IMR-90 (cell line): Measurements from ENCODE around the gene PDE4A. TPM values are rescaled to one million over a fixed set of nuclear protein-coding genes. Genes with fewer than 3 reads are reported as not detected.
A peak's percentile ranks its signal among the peaks of the same experiment; 100 is the strongest.

Experiments used
- ATAC-seq: fragments of 200-7000 bp; cut with Tn5 transposase; 2 replicates; pipeline ENCODE4 v1.9.1; 2020; ENCODE audit warnings: low read depth, mild to moderate bottlenecking, moderate library complexity
- BruUV-seq: library from RNA; stranded (reverse); fragments of 400-500 nt; replicated peaks from 2 replicates; lab custom pipeline; 2021; lab: Mats Ljungman, UMichigan
- CTCF ChIA-PET: fragments of 300-600 bp; formaldehyde crosslinking; extraction: SDS; loops from one replicate; lab custom pipeline; 2021; ENCODE audit warnings: antibody characterized with exemption; lab: Yijun Ruan, JAX
- POLR2A ChIA-PET: fragments of 300-600 bp; sonication (Branson Sonifier 250); formaldehyde crosslinking; loops from one replicate; lab custom pipeline; 2022; ENCODE audit warnings: antibody characterized with exemption; ENCODE audit not compliant: unreplicated experiment; lab: Charles Lee
- DNase-seq: peaks from one replicate; pipeline ENCODE4 v3.0.0; 2013
- H2AFZ ChIP-seq: replicated peaks from 2 replicates; pipeline ENCODE3; 2013; ENCODE audit warnings: low read length, mild to moderate bottlenecking; ENCODE audit not compliant: poor library complexity
- H2AK5ac ChIP-seq: 2 replicates; pipeline ENCODE4 v1.6.1; 2013; ENCODE audit warnings: low read depth, low read length, inconsistent platforms
- H2AK9ac ChIP-seq: replicated peaks from 2 replicates; pipeline ENCODE3; 2013; ENCODE audit warnings: mild to moderate bottlenecking, low read depth, low read length, moderate library complexity; ENCODE audit not compliant: poor library complexity
- H2BK120ac ChIP-seq: 2 replicates; pipeline ENCODE4 v1.6.1; 2013; ENCODE audit warnings: low read depth, low read length, inconsistent platforms
- H2BK15ac ChIP-seq: 3 replicates; pipeline ENCODE4 v1.6.1; 2013; ENCODE audit warnings: low read depth, low read length, inconsistent platforms
- H2BK20ac ChIP-seq: 2 replicates; pipeline ENCODE4 v1.6.1; 2013; ENCODE audit warnings: low read depth, mild to moderate bottlenecking, inconsistent platforms, low read length, moderate library complexity
- H2BK5ac ChIP-seq: 2 replicates; pipeline ENCODE4 v1.6.1; 2013; ENCODE audit warnings: mild to moderate bottlenecking, low read depth, low read length, inconsistent platforms; ENCODE audit not compliant: poor library complexity, severe bottlenecking
- H3K14ac ChIP-seq: replicated peaks from 2 replicates; pipeline ENCODE4 v1.6.1; 2013; ENCODE audit warnings: low read depth, low read length, inconsistent platforms
- H3K18ac ChIP-seq: 2 replicates; pipeline ENCODE4 v1.6.1; 2013; ENCODE audit warnings: low read depth, low read length, control low read depth
- H3K23ac ChIP-seq: 2 replicates; pipeline ENCODE4 v1.6.1; 2013; ENCODE audit warnings: low read depth, low read length, inconsistent platforms
- H3K27ac ChIP-seq: 2 replicates; pipeline ENCODE4 v1.5.1; 2013; ENCODE audit warnings: mild to moderate bottlenecking, control low read depth, low read length; ENCODE audit not compliant: insufficient read depth
- H3K27me3 ChIP-seq: 2 replicates; pipeline ENCODE4 v1.6.1; 2013; ENCODE audit warnings: low read length; ENCODE audit not compliant: control insufficient read depth, insufficient read depth
- H3K36me3 ChIP-seq: 2 replicates; pipeline ENCODE4 v1.6.1; 2013; ENCODE audit warnings: low read length, mixed read lengths; ENCODE audit not compliant: control insufficient read depth, insufficient read depth
- H3K4ac ChIP-seq: 2 replicates; pipeline ENCODE4 v1.6.1; 2013; ENCODE audit warnings: low read depth, low read length, inconsistent platforms
- H3K4me1 ChIP-seq: 2 replicates; pipeline ENCODE4 v1.6.1; 2013; ENCODE audit warnings: low read length, mixed read lengths; ENCODE audit not compliant: control insufficient read depth, insufficient read depth
- H3K4me2 ChIP-seq: 2 replicates; pipeline ENCODE4 v1.6.1; 2013; ENCODE audit warnings: low read depth, mild to moderate bottlenecking, control low read depth, low read length, moderate library complexity
- H3K4me3 ChIP-seq: 2 replicates; pipeline ENCODE4 v1.5.1; 2013; ENCODE audit warnings: low read depth, mild to moderate bottlenecking, control low read depth, low read length, moderate library complexity; ENCODE audit not compliant: insufficient read depth
- H3K56ac ChIP-seq: 2 replicates; pipeline ENCODE4 v1.6.1; 2013; ENCODE audit warnings: low read length, inconsistent platforms; ENCODE audit not compliant: insufficient read depth; ENCODE audit errors: extremely low read depth
- H3K79me1 ChIP-seq, 2 experiments: 2 replicates each; pipeline ENCODE4 v1.6.1; 2013; ENCODE audit warnings: low read length in 2 of 2, inconsistent platforms in 1 of 2, low read depth in 1 of 2
- H3K9ac ChIP-seq: 2 replicates; pipeline ENCODE4 v1.6.1; 2013; ENCODE audit warnings: low read depth, low read length, control low read depth
- H3K9me1 ChIP-seq: 2 replicates; pipeline ENCODE4 v1.6.1; 2013; ENCODE audit warnings: low read length, inconsistent platforms; ENCODE audit not compliant: insufficient read depth
- H3K9me3 ChIP-seq: 2 replicates; pipeline ENCODE4 v1.6.1; 2013; ENCODE audit warnings: low read length; ENCODE audit not compliant: control insufficient read depth, insufficient read depth
- H4K20me1 ChIP-seq: 2 replicates; pipeline ENCODE4 v1.6.1; 2013; ENCODE audit warnings: low read length, inconsistent platforms; ENCODE audit not compliant: insufficient read depth
- H4K5ac ChIP-seq: 2 replicates; pipeline ENCODE4 v1.6.1; 2013; ENCODE audit warnings: mild to moderate bottlenecking, low read depth, low read length, control low read depth
- H4K8ac ChIP-seq, 2 experiments: 2 replicates each; pipeline ENCODE4 v1.6.1; 2013; ENCODE audit warnings: low read depth in 2 of 2, low read length in 2 of 2, control low read depth in 1 of 2, inconsistent platforms in 1 of 2
- H4K91ac ChIP-seq: 2 replicates; pipeline ENCODE4 v1.6.1; 2013; ENCODE audit warnings: low read depth, low read length, inconsistent platforms; ENCODE audit not compliant: insufficient read depth
- CEBPB ChIP-seq: IDR thresholded peaks from 2 replicates; pipeline ENCODE4 v1.6.1; 2012; ENCODE audit warnings: low read depth, low read length, improper control_type of control experiment
- MXI1 ChIP-seq: IDR thresholded peaks from 2 replicates; pipeline ENCODE4 v1.6.1; 2012; ENCODE audit warnings: low read depth, mild to moderate bottlenecking, low read length, moderate library complexity, borderline replicate concordance
- POLR2A ChIP-seq: IDR thresholded peaks from 2 replicates; pipeline ENCODE4 v1.6.1; 2012; ENCODE audit warnings: mild to moderate bottlenecking, low read depth, low read length
- RAD21 ChIP-seq: IDR thresholded peaks from 2 replicates; pipeline ENCODE4 v1.6.1; 2012; ENCODE audit warnings: low read length, improper control_type of control experiment
- RCOR1 ChIP-seq: IDR thresholded peaks from 2 replicates; pipeline ENCODE4 v1.6.1; 2012; ENCODE audit warnings: mild to moderate bottlenecking, low read length, improper control_type of control experiment; ENCODE audit not compliant: insufficient replicate concordance
- WGBS, 2 experiments: methylation state at CpG; one replicate each; pipeline versions ENCODE4 v1.1.5 to v1.1.7; 2013; ENCODE audit warnings: missing lambda C conversion rate in 2 of 2; ENCODE audit not compliant: insufficient read length in 1 of 2; ENCODE audit errors: extremely low coverage in 2 of 2; 5-methylcytosine and 5-hydroxymethylcytosine counted together
- dilution Hi-C: fragments of 300-500 bp; cut with HindIII; formaldehyde crosslinking; loops from one replicate; pipeline ENCODE4 v1.14.3; 2018; ENCODE audit warnings: low sequenced_read_pairs; ENCODE audit not compliant: unreplicated experiment
- in situ Hi-C: fragments of 300-500 bp; cut with MboI; formaldehyde crosslinking; loops from 3 replicates; pipeline ENCODE4 v1.14.3; 2019; ENCODE audit warnings: low sequenced_read_pairs, inconsistent platforms, mixed read lengths
- intact Hi-C: fragments of 100-400 bp; cut with micrococcal nuclease; formaldehyde crosslinking; loops from 2 replicates; pipeline ENCODE4 v1.10.0; 2022
- polyA plus RNA-seq, 3 experiments: library from polyadenylated mRNA; depleted of rRNA; stranded (reverse); fragments of >200 nt; gene quantifications; 2 replicates each; pipeline ENCODE4 v1.2.3, GENCODE V29; 2012; ENCODE audit warnings: low replicate concordance in 1 of 3
- total RNA-seq: library from RNA; depleted of rRNA; stranded (reverse); fragments of >200 nt; gene quantifications from 2 replicates; pipeline ENCODE4 v1.2.3, GENCODE V29; 2012
- TF ChIP-seq, protein P1 (sequence below): conservative IDR thresholded peaks from 2 replicates; pipeline ENCODE4 v1.5.1; 2012; ENCODE audit warnings: mild to moderate bottlenecking, low read depth, low read length, improper control_type of control experiment
- TF ChIP-seq, protein P2 (sequence below): fragments of 150-350 bp; IDR thresholded peaks from 2 replicates; pipeline ENCODE4 v1.6.1; 2016; ENCODE audit warnings: low read depth, mild to moderate bottlenecking, low read length, moderate library complexity, borderline replicate concordance
- TF ChIP-seq, protein P3 (sequence below): fragments of 150-350 bp; IDR thresholded peaks from 2 replicates; pipeline ENCODE4 v1.6.1; 2017; ENCODE audit warnings: mild to moderate bottlenecking, antibody characterized with exemption, low read length, low read depth

Gene PDE4A
- total and polyA plus RNA-seq, 2 of the 4 experiments (the other 2 are of a cell fraction) = 1.8 to 7.0 TPM

DNA sequence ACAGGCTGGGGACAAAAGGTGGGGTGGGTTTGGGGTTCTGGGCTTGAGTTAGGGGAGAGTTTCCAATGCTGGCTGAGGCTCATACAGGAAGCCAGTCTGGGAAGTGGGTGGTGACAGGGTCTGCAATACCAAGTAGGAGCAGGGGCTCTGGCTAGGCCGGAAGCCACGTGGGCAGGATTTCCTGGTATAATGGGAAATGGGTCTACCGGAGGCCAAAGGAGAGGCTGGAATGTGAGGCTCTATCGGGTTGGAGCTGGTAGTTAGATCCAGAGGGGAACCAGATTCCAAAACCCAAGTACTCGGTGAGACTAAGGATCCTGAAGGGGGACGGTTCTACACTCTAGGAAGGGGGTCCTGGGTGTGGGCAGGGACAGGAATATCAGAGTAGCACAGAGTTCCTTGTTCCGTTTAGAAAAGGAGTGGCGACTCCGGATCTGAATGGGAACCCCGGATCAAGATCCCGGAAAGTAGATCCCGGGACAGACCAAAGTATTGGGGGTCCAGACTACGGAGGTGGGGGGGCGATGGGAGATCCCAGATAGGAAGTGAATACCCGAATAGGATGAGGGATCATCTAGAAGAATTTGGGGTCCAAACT lies 17.8 kb upstream of the PDE4A start:
- DNase-seq = no peak
- POLR2A ChIA-PET = no interaction called here
- peak overlapping the region; percentile 96 for H3K23ac ChIP-seq
- BruUV-seq = no TSS peak
- CTCF ChIA-PET = interaction anchor here (0.6 to 5.9 kb wide), 3 partner anchors 15 to 29 kb away, joined by 3 to 37 read pairs (median 3); partner anchors contain the start of gene TYK2
- WGBS, 2 experiments = 6% methylated on average over 9 of the region's 15 CpGs; no CpG with 5 or more reads in 1 of the 2 experiments
- peak overlapping the region; percentile 76 for H2AK5ac ChIP-seq
- H3K4ac ChIP-seq = peak overlapping the region; percentile 92
- H3K14ac ChIP-seq = peak overlapping the region; percentile 96
- peak overlapping the region; percentile 68 for H2AFZ ChIP-seq
- H2BK20ac ChIP-seq = no peak overlapping the region
- H2BK120ac ChIP-seq = peak overlapping the region; percentile 3; the same call in 1 of the 2 replicates
- TF ChIP-seq RAD21 (no peak), RCOR1 (no peak), POLR2A (no peak), CEBPB (no peak), MXI1 (peak; percentile 65; the same call in 1 of the 2 replicates)
- TF ChIP-seq, protein P1, sequence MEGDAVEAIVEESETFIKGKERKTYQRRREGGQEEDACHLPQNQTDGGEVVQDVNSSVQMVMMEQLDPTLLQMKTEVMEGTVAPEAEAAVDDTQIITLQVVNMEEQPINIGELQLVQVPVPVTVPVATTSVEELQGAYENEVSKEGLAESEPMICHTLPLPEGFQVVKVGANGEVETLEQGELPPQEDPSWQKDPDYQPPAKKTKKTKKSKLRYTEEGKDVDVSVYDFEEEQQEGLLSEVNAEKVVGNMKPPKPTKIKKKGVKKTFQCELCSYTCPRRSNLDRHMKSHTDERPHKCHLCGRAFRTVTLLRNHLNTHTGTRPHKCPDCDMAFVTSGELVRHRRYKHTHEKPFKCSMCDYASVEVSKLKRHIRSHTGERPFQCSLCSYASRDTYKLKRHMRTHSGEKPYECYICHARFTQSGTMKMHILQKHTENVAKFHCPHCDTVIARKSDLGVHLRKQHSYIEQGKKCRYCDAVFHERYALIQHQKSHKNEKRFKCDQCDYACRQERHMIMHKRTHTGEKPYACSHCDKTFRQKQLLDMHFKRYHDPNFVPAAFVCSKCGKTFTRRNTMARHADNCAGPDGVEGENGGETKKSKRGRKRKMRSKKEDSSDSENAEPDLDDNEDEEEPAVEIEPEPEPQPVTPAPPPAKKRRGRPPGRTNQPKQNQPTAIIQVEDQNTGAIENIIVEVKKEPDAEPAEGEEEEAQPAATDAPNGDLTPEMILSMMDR = no peak
- TF ChIP-seq, protein P2, sequence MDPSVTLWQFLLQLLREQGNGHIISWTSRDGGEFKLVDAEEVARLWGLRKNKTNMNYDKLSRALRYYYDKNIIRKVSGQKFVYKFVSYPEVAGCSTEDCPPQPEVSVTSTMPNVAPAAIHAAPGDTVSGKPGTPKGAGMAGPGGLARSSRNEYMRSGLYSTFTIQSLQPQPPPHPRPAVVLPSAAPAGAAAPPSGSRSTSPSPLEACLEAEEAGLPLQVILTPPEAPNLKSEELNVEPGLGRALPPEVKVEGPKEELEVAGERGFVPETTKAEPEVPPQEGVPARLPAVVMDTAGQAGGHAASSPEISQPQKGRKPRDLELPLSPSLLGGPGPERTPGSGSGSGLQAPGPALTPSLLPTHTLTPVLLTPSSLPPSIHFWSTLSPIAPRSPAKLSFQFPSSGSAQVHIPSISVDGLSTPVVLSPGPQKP = no peak
- TF ChIP-seq, protein P3, sequence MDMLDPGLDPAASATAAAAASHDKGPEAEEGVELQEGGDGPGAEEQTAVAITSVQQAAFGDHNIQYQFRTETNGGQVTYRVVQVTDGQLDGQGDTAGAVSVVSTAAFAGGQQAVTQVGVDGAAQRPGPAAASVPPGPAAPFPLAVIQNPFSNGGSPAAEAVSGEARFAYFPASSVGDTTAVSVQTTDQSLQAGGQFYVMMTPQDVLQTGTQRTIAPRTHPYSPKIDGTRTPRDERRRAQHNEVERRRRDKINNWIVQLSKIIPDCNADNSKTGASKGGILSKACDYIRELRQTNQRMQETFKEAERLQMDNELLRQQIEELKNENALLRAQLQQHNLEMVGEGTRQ = peak; percentile 66
- peaks cover 11% of the 10 kb centered on the region for H3K36me3 ChIP-seq
- peak overlapping the region; percentile 98 for H3K4me3 ChIP-seq
- H3K56ac ChIP-seq = peak overlapping the region; percentile 64
- no peaks in the 10 kb centered on the region for H3K9me3 ChIP-seq
- H2BK5ac ChIP-seq = peak overlapping the region; percentile 64
- 0 out of 2 replicates have a peak, but pooled peaks cover 2% of the 10 kb centered on the region for H3K9me1 ChIP-seq
- H3K27me3 ChIP-seq = no peaks in the 10 kb centered on the region
- H3K4me2 ChIP-seq = peak overlapping the region; percentile 98
- peak overlapping the region; percentile 95 for H3K27ac ChIP-seq
- peak overlapping the region; percentile 95 for H2AK9ac ChIP-seq
- H3K9ac ChIP-seq = peak overlapping the region; percentile 95
- peak overlapping the region; percentile 40; the same call in 1 of the 2 replicates for H4K5ac ChIP-seq
- H3K4me1 ChIP-seq = peaks cover 4% of the 10 kb centered on the region
- H4K8ac ChIP-seq = peak overlapping the region; percentile 25 to 95; a peak in 3 of 4 replicates
- peaks cover 15 to 40% of the 10 kb centered on the region in 2 experiments; a peak in 3 of 4 replicates for H3K79me1 ChIP-seq
- dilution Hi-C loops (no loop called here), in situ Hi-C loops (no loop called here), intact Hi-C loops (loop anchor here (10.0 kb wide), 1 partner anchor 292 kb away; no protein-coding TSS in a partner anchor)
- H4K91ac ChIP-seq = peak overlapping the region; percentile 62
- no peak for ATAC-seq
- no peak overlapping the region for H3K18ac ChIP-seq
- H4K20me1 ChIP-seq = peaks cover 50% of the 10 kb centered on the region
- H2BK15ac ChIP-seq = no peak overlapping the region
